OCI-LY7 (cell line): Measurements from ENCODE around the gene JOSD2. TPM values are rescaled to one million over a fixed set of nuclear protein-coding genes. Genes with fewer than 3 reads are reported as not detected.

Source experiments
- BruUV-seq: library from RNA; stranded (reverse); fragments of 400-500 nt; replicated peaks from 2 replicates; lab custom pipeline; 2021; lab: Mats Ljungman, UMichigan
- CTCF ChIA-PET: fragments of 300-600 bp; sonication (Branson Sonifier 250); formaldehyde crosslinking; loops from one replicate; lab custom pipeline; 2022; ENCODE audit warnings: antibody characterized with exemption; ENCODE audit not compliant: unreplicated experiment; lab: Charles Lee
- POLR2A ChIA-PET: fragments of 300-600 bp; sonication (Branson Sonifier 250); formaldehyde crosslinking; loops from one replicate; lab custom pipeline; 2022; ENCODE audit warnings: antibody characterized with exemption; lab: Charles Lee
- DNase-seq: peaks from one replicate; pipeline ENCODE4 v3.0.0-alpha.2; 2015; ENCODE audit warnings: low spot score
- H2AFZ ChIP-seq: fragments of 200-600 bp; sonication (generic), shearing (Covaris generic); 2 replicates; pipeline ENCODE4 v1.6.1; 2014; ENCODE audit warnings: mild to moderate bottlenecking, antibody characterized with exemption, low read length, moderate library complexity
- H3K27ac ChIP-seq: fragments of 200-600 bp; sonication (generic); 2 replicates; pipeline ENCODE4 v1.5.1; 2014; ENCODE audit warnings: mixed run types, low read depth, mild to moderate bottlenecking, moderate library complexity, low read length, inconsistent platforms; ENCODE audit not compliant: poor library complexity, severe bottlenecking
- H3K36me3 ChIP-seq: fragments of 200-600 bp; sonication (generic); 2 replicates; pipeline ENCODE4 v1.6.1; 2014; ENCODE audit warnings: mild to moderate bottlenecking, antibody characterized with exemption, low read length, moderate library complexity, mixed read lengths; ENCODE audit not compliant: insufficient read depth
- H3K4me1 ChIP-seq: fragments of 200-600 bp; sonication (generic); 2 replicates; pipeline ENCODE4 v1.5.1; 2014; ENCODE audit warnings: mild to moderate bottlenecking, low read length; ENCODE audit not compliant: insufficient read depth, poor library complexity, severe bottlenecking
- H3K4me2 ChIP-seq: fragments of 200-600 bp; sonication (generic); 2 replicates; pipeline ENCODE4 v1.6.1; 2014; ENCODE audit warnings: mild to moderate bottlenecking, low read length
- H3K4me3 ChIP-seq: fragments of 200-600 bp; sonication (generic); 2 replicates; pipeline ENCODE4 v1.5.1; 2014; ENCODE audit warnings: mild to moderate bottlenecking, low read depth, low read length; ENCODE audit not compliant: poor library complexity, severe bottlenecking
- H3K79me2 ChIP-seq: fragments of 200-600 bp; sonication (generic); 2 replicates; pipeline ENCODE4 v1.6.1; 2016; ENCODE audit warnings: low read depth, mild to moderate bottlenecking, low read length, moderate library complexity, mixed read lengths; ENCODE audit not compliant: insufficient read depth
- H3K9me2 ChIP-seq: fragments of 200-600 bp; sonication (generic); 2 replicates; pipeline ENCODE4 v1.6.1; 2016; ENCODE audit warnings: mild to moderate bottlenecking, low read length, mixed read lengths; ENCODE audit not compliant: insufficient read depth
- H3K9me3 ChIP-seq: fragments of 200-600 bp; sonication (generic); 2 replicates; pipeline ENCODE4 v1.6.1; 2014; ENCODE audit warnings: mild to moderate bottlenecking, mixed run types, low read length, mixed read lengths
- H4K20me1 ChIP-seq: fragments of 200-600 bp; sonication (generic); 2 replicates; pipeline ENCODE4 v1.6.1; 2014; ENCODE audit warnings: mild to moderate bottlenecking, antibody characterized with exemption, low read length, moderate library complexity, mixed read lengths; ENCODE audit not compliant: insufficient read depth
- EZH2phosphoT487 ChIP-seq: fragments of 200-600 bp; sonication (generic); IDR thresholded peaks from 2 replicates; pipeline ENCODE4 v1.6.1; 2018; ENCODE audit warnings: low read depth, borderline replicate concordance, mild to moderate bottlenecking, mixed run types, antibody characterized with exemption, low read length, moderate library complexity, mixed read lengths
- intact Hi-C: fragments of 100-400 bp; cut with micrococcal nuclease; formaldehyde crosslinking; loops from one replicate; pipeline ENCODE4 v1.10.0; 2022; ENCODE audit not compliant: unreplicated experiment
- total RNA-seq, 2 experiments: library from RNA; depleted of rRNA in 1 of 2; stranded (reverse); fragments of >200 nt in 1 of 2; shearing (Covaris generic) in 1 of 2; gene quantifications; 2 replicates each; pipeline ENCODE4 v1.2.3, GENCODE V29; 2014 to 2022
- TF ChIP-seq, protein P1 (sequence below): fragments of 200-600 bp; sonication (generic); conservative IDR thresholded peaks from 2 replicates; pipeline ENCODE4 v1.5.1; 2014; ENCODE audit warnings: mild to moderate bottlenecking, antibody characterized with exemption, low read length, moderate library complexity, mixed read lengths

The JOSD2 gene
- total RNA-seq, 2 experiments from 2014 or later: 13.0 to 17.8 TPM

DNA sequence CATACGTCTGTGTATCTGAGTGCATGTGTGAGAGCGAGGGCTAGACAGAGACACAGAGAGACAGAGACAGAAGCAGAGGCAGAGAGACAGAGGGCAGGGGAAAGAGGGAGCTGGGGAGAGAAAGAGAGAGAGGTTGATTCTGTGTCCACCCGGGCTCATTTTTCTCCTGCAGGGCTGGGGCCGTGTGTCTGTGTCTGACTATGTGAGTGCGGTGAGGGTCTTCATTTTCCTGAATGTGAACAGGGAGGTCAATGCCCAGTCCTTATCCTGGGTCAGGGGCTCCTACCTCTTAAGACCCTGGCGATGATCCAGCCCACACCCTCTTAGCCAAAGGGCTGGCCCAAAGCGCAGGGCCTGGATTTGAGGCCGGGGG, 39.6 kb upstream of the JOSD2 start:
- intact Hi-C loops: no loop called here
- Histone ChIP-seq H3K4me3 (no peak overlapping the region), H3K4me2 (no peak overlapping the region), H3K9me3 (no peaks in the 10 kb centered on the region), H3K4me1 (no peaks in the 10 kb centered on the region), H3K36me3 (no peaks in the 10 kb centered on the region), H3K9me2 (no peaks in the 10 kb centered on the region), H4K20me1 (no peaks in the 10 kb centered on the region), H2AFZ (no peak overlapping the region), H3K79me2 (no peaks in the 10 kb centered on the region), H3K27ac (no peak overlapping the region)
- no peak for DNase-seq
- POLR2A ChIA-PET: no interaction called here
- TF ChIP-seq, protein P1, sequence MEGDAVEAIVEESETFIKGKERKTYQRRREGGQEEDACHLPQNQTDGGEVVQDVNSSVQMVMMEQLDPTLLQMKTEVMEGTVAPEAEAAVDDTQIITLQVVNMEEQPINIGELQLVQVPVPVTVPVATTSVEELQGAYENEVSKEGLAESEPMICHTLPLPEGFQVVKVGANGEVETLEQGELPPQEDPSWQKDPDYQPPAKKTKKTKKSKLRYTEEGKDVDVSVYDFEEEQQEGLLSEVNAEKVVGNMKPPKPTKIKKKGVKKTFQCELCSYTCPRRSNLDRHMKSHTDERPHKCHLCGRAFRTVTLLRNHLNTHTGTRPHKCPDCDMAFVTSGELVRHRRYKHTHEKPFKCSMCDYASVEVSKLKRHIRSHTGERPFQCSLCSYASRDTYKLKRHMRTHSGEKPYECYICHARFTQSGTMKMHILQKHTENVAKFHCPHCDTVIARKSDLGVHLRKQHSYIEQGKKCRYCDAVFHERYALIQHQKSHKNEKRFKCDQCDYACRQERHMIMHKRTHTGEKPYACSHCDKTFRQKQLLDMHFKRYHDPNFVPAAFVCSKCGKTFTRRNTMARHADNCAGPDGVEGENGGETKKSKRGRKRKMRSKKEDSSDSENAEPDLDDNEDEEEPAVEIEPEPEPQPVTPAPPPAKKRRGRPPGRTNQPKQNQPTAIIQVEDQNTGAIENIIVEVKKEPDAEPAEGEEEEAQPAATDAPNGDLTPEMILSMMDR: no peak
- TF ChIP-seq EZH2phosphoT487: no peak
- CTCF ChIA-PET: no interaction called here
- BruUV-seq: no TSS peak

DNA sequence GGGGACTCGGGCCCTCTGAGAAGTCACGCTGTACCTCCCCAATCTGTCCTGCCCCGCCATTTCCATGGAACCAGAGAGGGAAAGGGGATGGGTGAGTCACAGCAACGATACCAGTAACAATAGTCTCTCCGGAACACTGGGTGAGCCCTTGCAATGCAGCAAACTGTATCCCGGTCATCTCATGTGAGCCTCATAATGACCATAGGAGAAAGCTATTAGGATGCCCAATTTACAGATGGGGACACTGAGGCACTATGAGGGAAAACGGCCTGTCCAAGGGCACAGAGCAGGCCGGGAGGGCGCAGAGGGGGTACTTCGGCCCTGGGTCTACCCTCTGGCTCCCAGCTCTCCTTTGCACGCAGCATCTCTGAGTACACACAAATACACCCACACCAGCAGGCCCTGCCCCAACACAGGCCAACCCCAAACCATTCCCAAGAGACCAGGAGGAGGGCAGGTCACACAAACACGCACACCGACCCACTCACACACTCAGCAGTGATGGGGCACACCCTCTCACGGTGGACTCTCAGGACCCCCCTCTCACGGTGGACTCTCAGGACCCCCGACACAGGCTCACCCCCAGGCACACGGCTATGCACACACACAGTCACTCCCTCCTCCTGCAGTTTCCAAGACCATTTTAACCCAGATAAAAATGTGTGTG, 39.1 kb upstream of the JOSD2 start:
- H3K9me2 ChIP-seq: no peaks in the 10 kb centered on the region
- H3K27ac ChIP-seq: no peak overlapping the region
- H3K79me2 ChIP-seq: no peaks in the 10 kb centered on the region
- no peaks in the 10 kb centered on the region for H4K20me1 ChIP-seq
- no peak for TF ChIP-seq EZH2phosphoT487
- TF ChIP-seq, protein P1: no peak
- no TSS peak for BruUV-seq
- H3K36me3 ChIP-seq: no peaks in the 10 kb centered on the region
- no peak overlapping the region for H3K4me2 ChIP-seq
- POLR2A ChIA-PET: no interaction called here
- CTCF ChIA-PET: no interaction called here
- intact Hi-C loops: no loop called here
- no peaks in the 10 kb centered on the region for H3K4me1 ChIP-seq
- H3K9me3 ChIP-seq: no peaks in the 10 kb centered on the region
- H3K4me3 ChIP-seq: no peak overlapping the region
- DNase-seq: no peak
- H2AFZ ChIP-seq: no peak overlapping the region

DNA sequence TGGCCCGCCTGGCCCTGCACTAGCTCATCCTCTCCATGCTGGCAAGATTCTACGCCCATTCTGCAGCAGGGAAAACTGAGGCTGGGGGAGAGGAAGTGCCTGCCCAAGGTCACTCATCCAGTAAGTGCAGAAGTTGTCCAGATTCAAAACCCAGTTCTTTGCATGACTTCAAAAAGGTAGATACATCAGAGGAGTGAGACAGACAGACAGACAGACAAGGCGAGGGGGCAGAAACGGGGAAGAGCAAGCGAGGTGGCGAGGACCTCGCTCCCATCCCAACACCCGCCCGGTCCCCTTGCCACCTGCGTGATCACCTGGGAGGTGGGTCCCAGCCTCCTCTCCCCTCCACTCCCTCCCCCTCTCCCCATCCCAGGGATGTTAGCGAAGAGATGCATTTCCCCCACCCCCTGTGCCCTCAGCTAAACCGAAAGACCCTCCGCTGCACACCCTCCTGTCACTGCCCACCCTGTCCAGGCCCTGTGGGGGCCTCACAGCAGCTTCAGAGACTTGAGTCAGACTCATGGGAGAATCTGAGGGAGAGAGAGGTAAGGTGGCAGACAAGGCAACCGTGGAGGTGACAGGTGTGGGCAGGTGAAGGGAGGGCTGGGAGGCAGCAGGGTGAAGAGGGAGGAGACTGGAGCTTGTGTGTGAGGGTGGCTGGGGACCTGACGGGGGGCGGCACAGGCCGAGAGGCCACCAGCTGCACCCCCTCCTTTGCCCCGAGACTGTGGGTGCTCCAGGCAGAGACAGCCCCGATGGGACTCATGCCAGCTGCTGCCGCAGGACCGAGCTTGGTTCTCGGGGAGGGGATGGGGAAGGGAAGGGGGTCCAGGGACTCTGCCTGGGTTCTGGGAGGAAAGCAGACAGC, 38.3 kb upstream of the JOSD2 start:
- intact Hi-C loops: no loop called here
- no peaks in the 10 kb centered on the region for H4K20me1 ChIP-seq
- H3K9me2 ChIP-seq: no peaks in the 10 kb centered on the region
- DNase-seq: no peak
- H3K27ac ChIP-seq: no peak overlapping the region
- H3K4me2 ChIP-seq: no peak overlapping the region
- H3K36me3 ChIP-seq: no peaks in the 10 kb centered on the region
- H3K9me3 ChIP-seq: no peaks in the 10 kb centered on the region
- no peak overlapping the region for H3K4me3 ChIP-seq
- ChIA-PET POLR2A (no interaction called here), CTCF (no interaction called here)
- no peaks in the 10 kb centered on the region for H3K4me1 ChIP-seq
- no peak for TF ChIP-seq EZH2phosphoT487
- TF ChIP-seq, protein P1: no peak
- no TSS peak for BruUV-seq
- H3K79me2 ChIP-seq: no peaks in the 10 kb centered on the region
- H2AFZ ChIP-seq: no peak overlapping the region
